Stimulated activated CD4-positive, alpha-beta T cell treated with anti-CD3 and anti-CD28 coated beads, TNF-alpha, amount 100 ng/mL, for 1 hour (primary cell): Measurements from ENCODE around the gene PADI6.
"Not testable (repeated sequence)": the region's sequence is repeated elsewhere in the genome, so short reads cannot be mapped to it uniquely, and the experiment has no call there.

Experiments
- DNase-seq, 3 donors: peaks; one replicate each; pipeline ENCODE4 v3.0.0-alpha.2; 2020; ENCODE audit warnings: low read depth in 3 of 3, low spot score in 1 of 3

PADI6 gene

DNA sequence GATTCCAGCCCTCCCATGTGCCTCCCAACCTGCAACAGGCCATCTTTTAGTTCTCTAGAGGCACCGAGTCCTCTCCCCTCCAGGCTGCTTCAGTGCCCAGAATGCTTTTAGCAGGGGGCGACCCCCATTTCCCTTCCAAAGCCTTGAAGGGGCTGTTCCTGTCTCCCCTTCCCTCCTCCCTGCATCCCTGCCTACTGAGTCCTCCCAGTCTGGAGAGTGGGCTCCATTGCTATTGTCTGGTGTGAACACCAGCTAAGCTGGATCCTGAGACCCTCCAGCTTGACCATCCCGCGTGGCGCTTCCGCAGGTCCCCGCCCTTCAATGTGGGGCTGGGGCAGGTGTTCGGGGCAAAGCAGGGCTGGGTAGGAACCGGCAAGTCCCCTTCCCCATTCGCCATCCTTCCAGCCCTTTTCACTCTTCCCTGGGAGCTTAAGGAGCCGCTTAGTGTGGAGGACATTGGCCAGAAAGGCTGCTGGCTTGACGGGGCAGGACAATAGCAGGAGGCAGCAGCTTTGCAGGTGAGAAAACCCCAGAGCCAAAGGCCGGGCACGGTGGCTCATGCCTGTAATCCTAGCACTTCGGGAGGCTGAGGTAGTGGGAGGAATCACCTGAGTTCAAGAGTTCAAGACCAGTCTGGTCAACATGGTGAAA is 32.2 kb downstream of the PADI6 start:
- no peak for DNase-seq

DNA sequence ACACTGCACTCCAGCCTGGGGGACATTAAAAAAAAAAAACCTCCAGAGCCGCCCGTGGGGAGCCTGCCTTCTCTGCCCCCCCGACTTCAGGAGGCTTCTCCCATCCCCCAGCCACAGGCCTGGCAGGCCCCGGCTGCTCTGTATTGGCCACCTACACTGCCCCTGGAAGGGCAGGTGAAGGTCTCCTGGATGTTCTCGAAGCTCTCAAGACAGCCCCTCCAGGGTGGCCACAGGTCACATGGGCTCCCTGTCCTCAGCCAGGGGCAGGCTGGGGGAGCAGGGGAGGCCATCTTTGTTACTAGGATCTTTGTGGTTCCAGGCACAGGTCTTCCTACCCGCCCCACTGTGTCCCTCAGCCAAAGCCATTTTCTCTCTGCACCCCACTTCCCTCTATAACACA is 32.8 kb downstream of the PADI6 start:
- DNase-seq = no peak

DNA sequence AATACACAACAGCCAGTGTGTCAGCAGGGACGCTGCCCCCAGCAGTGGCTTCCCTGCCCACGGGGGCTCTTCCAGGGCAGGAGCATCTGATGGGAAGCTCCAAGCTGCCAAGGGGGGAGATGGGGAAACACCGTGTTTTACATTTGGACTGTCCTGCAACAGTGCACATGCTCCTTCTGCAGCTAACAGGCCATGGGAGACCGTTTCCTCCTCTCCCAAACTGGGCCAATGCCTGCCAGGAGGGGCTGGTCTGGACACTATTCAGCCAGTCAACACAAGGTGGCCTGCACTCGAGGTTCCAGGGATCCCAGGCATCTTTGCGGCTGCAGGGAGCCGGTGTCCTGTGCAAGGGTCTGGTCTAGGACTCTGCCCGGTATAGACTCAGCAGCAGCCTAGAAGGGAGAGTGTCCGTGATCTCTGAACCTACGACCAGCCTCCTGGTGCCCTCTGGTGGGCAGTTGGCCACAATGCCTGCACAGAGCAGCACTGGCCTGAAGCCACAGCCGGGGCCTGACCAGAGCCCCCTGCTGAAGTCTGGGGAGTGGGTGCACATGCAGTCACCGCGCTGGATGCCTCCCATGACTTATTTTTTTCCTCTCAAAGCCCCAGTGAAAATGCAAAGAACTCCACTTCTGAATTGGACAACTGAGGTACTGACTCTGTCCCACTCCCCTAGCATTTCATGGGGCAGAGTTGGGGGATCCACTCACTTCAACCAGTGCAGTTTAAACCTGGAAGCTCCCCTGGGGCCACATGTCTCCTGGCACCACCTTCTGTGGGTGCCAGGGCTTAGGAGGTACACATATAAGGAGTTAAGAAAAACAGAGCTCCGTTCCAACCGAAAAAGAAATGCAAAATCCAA is 34.1 kb downstream of the PADI6 start:
- peak in 1 of 3 donors; percentile 23 for DNase-seq

DNA sequence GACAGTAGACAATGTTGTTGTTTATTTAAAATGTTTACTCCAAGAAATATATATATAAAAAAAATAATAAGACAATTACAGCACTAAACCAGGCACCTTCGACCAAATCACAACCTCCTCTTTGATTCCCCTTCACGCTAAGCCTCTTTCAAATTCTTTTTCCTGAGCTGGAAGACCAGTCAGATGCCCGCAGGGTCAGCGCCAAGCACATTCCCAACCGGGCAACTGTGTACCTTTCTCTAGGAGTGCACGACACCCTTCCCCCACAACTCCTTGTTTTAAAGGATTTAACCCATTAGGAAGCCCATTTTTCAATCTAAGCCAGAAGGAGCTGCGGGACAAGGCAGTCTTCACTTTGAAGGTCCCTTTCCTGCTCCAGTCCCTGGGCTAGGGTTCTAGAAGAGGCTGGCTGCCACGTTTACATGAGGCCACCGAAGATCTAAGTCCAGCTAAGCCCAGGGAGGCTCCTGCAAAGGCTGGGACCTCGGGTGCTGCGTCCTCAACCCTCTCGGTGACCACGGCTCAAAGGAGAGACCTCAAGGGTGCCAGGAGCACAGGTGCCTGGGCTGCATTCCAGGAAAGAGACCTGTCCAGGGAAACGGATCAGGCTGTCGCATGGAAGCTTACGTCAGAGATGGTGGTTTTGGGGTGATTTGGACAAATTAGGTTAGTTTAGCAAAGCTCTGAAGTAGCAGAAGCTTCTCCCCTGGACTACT is 34.9 kb downstream of the PADI6 start:
- DNase-seq = not testable (repeated sequence)

DNA sequence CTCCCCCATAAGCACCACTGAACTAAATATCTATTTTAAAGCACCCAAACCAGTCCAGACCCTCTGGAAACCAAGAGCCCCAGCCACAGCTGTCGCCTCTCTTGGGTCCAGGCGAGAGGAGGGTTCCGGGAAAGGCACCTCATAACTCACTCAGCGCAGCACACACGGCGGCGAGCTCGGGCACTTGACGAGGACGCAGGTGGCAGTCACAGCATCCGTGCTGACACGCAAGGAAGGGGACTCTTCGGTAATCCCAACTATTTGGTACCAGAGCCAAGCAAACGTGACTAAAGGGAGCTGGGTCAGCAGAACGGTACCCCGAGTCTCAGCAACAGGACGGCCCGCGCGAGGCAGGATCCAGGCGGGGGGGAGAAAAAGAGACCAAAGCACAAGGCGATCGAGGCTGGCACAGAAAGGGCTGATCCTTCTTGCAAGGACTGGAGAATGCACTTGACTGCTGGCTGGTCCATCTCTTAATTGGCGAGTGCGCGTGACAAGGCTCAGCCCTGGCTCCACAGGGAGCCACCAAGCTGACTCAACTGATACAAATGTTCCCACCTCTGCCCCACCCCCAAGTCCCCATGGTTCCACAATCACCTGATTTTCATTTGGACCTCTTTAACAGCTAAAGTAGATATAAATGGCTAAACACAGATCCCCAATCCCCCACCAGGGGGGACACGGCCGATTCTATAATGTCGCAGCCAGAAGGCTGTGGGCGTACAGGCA is 36.0 kb downstream of the PADI6 start:
- not testable (repeated sequence) for DNase-seq

DNA sequence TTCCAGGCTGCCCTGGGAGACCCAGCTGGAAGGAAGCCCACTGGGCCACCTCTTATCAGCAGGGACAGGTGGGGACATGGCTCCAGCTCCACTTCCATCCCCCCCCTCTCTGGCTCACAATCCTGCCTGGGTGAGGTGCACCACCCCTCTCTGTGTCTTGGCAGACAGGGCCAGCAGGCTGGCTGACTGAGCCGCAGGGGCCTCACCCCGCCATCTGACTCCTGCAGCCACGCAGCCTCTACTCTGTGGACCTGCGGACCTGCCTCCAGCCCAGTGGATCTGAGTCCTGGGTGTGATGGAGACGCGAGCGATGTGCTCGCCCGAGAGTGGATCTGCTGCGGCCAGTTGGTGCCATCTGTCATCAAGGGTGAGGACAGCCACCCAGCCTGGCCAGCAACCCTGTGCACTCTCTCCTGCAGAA is 37.4 kb downstream of the PADI6 start:
- no peak for DNase-seq

DNA sequence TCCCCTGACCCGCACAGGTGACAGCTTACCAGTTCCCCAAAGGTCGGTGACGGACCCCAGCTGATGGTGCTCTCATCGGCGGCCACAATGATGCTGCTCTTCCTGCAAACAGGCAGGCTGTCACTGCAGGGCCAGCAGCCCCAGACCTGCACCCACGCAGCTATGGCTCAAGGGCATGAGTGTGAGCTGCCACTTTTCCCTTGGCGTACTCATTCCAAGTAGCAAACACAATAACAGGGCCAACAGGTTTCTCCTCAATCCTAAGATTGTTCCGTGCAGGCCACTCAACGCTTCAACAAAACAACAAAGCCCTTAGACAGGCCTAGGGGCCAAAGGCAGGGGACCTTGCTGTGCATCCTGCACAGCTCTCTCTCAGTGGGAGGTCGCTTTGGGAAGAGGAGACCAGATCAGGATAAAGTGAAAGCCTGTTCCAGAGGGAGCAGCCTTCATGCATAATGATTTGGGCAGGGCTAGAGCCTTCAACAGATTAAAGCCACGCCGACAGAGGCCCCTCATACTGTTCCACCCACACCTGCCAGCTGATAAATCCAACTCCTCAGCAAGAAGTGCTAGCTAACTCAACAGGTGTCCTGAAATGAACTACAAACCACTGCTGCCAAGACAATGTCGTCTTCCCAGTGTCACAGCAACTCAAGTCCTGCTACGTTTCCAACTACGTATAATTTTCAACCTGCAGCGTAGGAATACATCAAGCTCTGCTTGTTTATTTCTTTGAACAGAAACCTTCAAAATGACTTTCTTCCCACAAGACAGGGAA is 40.3 kb downstream of the PADI6 start:
- no peak for DNase-seq

GRCh38 chr1:17414022-17414421 is 42.0 kb downstream of the PADI6 start:
- DNase-seq = no peak

- DNase-seq = no peak
Observed at GRCh38 chr1:17416389-17416788, 44.4 kb downstream of the PADI6 start.

DNA sequence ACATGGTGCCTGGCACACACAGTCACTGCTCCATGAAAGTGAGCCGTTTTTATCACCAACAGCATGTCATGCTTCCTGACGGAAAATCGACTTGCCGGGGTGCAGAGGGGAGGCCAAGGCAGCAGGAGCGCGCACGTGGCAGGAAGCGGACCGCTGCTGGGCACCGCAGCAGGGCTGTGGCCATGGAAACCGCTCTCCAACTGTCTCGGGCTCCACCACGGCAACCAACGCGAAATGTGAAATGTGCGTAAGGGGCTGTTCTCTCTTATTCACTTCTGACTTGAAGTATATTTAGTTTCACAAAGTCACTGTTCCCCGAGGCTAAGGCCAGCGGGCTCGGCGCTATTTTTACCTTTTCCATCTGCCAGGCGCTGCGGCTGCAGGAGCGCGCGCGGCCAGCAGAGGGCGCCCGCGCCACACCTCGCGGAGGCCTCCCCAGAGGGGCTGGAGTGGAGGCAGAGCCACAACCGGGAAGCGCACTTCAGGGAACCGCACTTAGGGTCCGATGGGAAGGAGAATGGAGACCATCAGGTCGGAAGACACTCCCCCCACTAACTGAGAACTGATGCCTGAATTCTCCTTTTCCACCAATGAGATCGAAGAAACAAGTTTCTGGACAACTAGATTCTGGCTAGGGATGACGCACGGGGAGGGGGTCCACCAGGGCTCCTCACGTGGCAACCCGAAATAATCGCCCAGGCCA is 47.8 kb downstream of the PADI6 start:
- peak in 2 of 3 donors; percentile 31 to 63 for DNase-seq

GRCh38 chr1:17420391-17420918 is 48.5 kb downstream of the PADI6 start:
- DNase-seq = no peak

GRCh38 chr1:17422461-17422860 is 50.5 kb downstream of the PADI6 start:
- DNase-seq = no peak

- DNase-seq = no peak
Observed at GRCh38 chr1:17423781-17424245, 51.8 kb downstream of the PADI6 start.

DNA sequence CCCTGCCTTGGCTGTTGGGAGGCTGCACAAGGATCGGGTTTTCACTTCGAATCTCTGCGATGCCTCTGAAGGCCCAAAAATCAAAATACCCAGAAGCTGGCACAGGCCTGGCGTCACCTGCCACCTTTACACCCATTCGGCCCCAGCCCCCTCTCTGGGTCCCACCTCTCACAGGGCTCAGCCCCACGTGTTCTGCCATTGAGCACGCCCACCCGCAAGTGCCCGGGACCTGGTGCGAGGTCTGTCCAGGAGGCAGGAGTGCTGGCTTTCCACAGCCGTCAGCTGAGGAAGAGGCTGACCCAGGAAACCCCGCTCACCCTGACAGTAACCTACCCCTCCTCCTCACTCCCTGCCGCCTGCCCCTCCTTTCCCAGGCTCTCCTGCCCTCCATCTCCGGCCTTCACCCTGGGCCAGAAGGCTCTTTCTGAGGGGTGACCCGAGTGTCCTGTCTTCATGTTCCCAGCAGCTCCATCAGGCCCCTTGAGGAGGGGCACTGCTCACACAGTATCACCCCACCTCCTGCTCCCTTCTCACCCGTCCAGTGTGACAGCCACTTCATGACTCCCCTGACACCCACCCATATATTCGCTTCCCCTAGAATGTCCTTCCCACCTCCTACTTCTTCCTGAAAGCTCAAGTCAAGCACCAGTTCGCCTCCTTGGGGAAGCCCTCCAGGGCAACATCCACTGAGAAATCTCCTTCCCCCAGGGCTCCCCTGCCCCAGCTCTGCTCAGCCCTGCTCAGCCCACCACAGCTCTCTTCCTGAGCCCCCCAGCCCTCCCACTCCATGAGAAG is 54.0 kb downstream of the PADI6 start:
- DNase-seq = no peak

- DNase-seq = no peak
Observed at GRCh38 chr1:17427696-17428660, 56.0 kb downstream of the PADI6 start.

- no peak for DNase-seq
Observed at GRCh38 chr1:17429183-17429582, 57.2 kb downstream of the PADI6 start.

DNA sequence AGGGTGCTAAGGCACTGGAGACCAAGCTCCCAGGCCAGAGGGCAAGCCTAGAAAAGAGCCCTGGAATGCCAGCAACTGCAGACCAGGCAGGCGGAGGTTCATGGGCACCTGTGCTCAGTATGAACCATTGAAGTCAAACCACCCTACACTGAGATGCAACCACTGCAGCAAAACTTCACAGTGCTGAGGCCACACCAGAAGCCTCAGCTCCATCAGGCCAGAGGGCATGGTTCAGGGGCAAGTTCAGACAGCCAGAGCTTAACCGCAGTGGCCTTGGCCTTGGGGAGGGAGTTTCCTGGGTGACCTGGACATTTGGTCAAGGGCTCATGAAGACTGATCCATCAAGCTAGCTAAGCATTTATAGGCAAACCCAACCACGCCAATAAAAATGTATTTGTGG is 60.4 kb downstream of the PADI6 start:
- no peak for DNase-seq

DNA sequence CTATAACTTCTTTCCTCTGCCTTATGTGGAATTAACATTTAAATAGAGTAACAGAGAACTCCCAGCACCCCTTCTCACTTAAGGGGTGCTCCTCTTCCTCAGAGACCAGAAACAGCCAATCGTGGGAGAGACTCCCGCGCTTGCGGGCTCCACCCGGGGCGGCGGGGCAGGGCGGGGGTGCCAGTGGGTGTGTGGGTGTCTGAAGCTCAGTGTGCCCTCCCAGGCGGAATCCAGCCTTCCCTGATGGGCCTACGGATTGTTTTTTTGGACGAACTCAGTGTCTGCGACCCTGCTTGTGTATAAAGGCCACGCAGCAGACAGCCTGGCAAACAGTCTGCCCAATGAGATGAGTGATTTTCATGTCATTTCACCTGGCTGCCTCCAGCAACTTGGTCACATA is 61.3 kb downstream of the PADI6 start:
- no peak for DNase-seq
